Trophoblast cell (in vitro differentiated cells and primary cell): Measurements from ENCODE around the gene DLG4.

Experiments
- DNase-seq, 2 donors: peaks; one replicate each; pipeline ENCODE4 v3.0.0-alpha.2; 2016
- H2AFZ ChIP-seq: 2 replicates; pipeline ENCODE4 v1.6.1; 2013; ENCODE audit warnings: low read length, moderate library complexity, mild to moderate bottlenecking; ENCODE audit not compliant: insufficient read depth, poor library complexity
- H2AK5ac ChIP-seq: 2 replicates; pipeline ENCODE4 v1.6.1; 2013; ENCODE audit warnings: mild to moderate bottlenecking, low read length
- H2BK120ac ChIP-seq: 2 replicates; pipeline ENCODE4 v1.6.1; 2013; ENCODE audit warnings: low read length, mild to moderate bottlenecking, moderate library complexity; ENCODE audit not compliant: insufficient read depth, poor library complexity
- H2BK12ac ChIP-seq: 2 replicates; pipeline ENCODE4 v1.6.1; 2013; ENCODE audit warnings: mild to moderate bottlenecking, low read length, moderate library complexity
- H2BK5ac ChIP-seq: 2 replicates; pipeline ENCODE4 v1.6.1; 2013; ENCODE audit warnings: low read length, low read depth, moderate library complexity, mild to moderate bottlenecking; ENCODE audit not compliant: poor library complexity
- H3K14ac ChIP-seq: 2 replicates; pipeline ENCODE4 v1.6.1; 2013; ENCODE audit warnings: mild to moderate bottlenecking, low read length
- H3K18ac ChIP-seq: 2 replicates; pipeline ENCODE4 v1.6.1; 2013; ENCODE audit warnings: mild to moderate bottlenecking, low read length
- H3K23ac ChIP-seq: 2 replicates; pipeline ENCODE4 v1.6.1; 2013; ENCODE audit warnings: low read length
- H3K27ac ChIP-seq: 2 replicates; pipeline ENCODE4 v1.5.1; 2013; ENCODE audit warnings: low read depth, mild to moderate bottlenecking, inconsistent platforms, low read length, moderate library complexity
- H3K27me3 ChIP-seq: 2 replicates; pipeline ENCODE4 v1.6.1; 2013; ENCODE audit warnings: inconsistent platforms, mild to moderate bottlenecking, low read length, moderate library complexity; ENCODE audit not compliant: insufficient read depth
- H3K36me3 ChIP-seq, 2 experiments: 1 replicate in 1 of 2; 2 replicates in 1 of 2; pipeline ENCODE4 v1.6.1; 2013; ENCODE audit warnings: low read length in 2 of 2, mild to moderate bottlenecking in 2 of 2, moderate library complexity in 1 of 2; ENCODE audit not compliant: insufficient read depth in 2 of 2, control insufficient read depth in 1 of 2
- H3K4ac ChIP-seq: 2 replicates; pipeline ENCODE4 v1.6.1; 2013; ENCODE audit warnings: low read depth, mild to moderate bottlenecking, low read length, moderate library complexity
- H3K4me1 ChIP-seq, 2 experiments: 1 replicate in 1 of 2; 2 replicates in 1 of 2; pipeline ENCODE4 v1.6.1; 2013; ENCODE audit warnings: low read length in 2 of 2, mild to moderate bottlenecking in 2 of 2, moderate library complexity in 1 of 2; ENCODE audit not compliant: insufficient read depth in 2 of 2, control insufficient read depth in 1 of 2
- H3K4me2 ChIP-seq: 2 replicates; pipeline ENCODE4 v1.6.1; 2013; ENCODE audit warnings: inconsistent platforms, mild to moderate bottlenecking, low read length, moderate library complexity
- H3K4me3 ChIP-seq: 2 replicates; pipeline ENCODE4 v1.5.1; 2013; ENCODE audit warnings: mild to moderate bottlenecking, low read depth, low read length, inconsistent platforms
- H3K79me1 ChIP-seq: one replicate; pipeline ENCODE4 v1.6.1; 2013; ENCODE audit warnings: low read length
- H3K79me2 ChIP-seq: 2 replicates; pipeline ENCODE4 v1.6.1; 2013; ENCODE audit warnings: low read length, mild to moderate bottlenecking; ENCODE audit not compliant: control insufficient read depth, insufficient read depth, poor library complexity
- H3K9ac ChIP-seq: 2 replicates; pipeline ENCODE4 v1.6.1; 2013; ENCODE audit warnings: mild to moderate bottlenecking, low read length
- H3K9me3 ChIP-seq: 2 replicates; pipeline ENCODE4 v1.6.1; 2013; ENCODE audit warnings: low read depth, mild to moderate bottlenecking, control low read depth, inconsistent platforms, low read length; ENCODE audit not compliant: insufficient read depth
- H4K12ac ChIP-seq: 2 replicates; pipeline ENCODE4 v1.6.1; 2013; ENCODE audit warnings: low read depth, mild to moderate bottlenecking, low read length, moderate library complexity
- H4K8ac ChIP-seq: 2 replicates; pipeline ENCODE4 v1.6.1; 2013; ENCODE audit warnings: low read depth, mild to moderate bottlenecking, low read length, moderate library complexity
- H4K91ac ChIP-seq: one replicate; pipeline ENCODE4 v1.6.1; 2013; ENCODE audit warnings: low read depth, mild to moderate bottlenecking, low read length, moderate library complexity
- WGBS: extraction: QIAGEN DNeasy Blood & Tissue Kit; methylation state at CpG from one replicate; pipeline ENCODE4 v1.1.7; 2013; ENCODE audit warnings: missing lambda C conversion rate; ENCODE audit not compliant: insufficient read length, insufficient coverage; ENCODE audit errors: extremely low coverage; 5-methylcytosine and 5-hydroxymethylcytosine counted together

DLG4 gene

DNA sequence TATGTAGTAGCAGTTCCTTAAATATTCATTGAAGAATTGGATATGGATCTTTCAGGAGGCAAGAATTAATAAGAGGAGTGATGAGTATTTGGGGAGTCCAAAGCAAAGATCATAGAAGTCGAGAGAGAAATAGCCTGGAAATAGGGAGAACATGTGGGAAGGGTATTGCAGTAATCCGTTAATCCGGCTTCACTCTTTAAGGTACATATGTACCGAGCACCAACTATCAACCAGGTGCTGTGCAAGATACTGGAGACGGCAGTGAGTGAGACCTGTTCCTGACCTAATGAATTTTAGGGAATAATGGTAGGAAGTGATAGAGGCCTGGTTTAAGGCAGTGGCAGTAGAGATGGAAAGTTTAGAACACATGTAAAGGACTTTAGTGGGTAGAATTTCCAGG lies 33.4 kb upstream of the DLG4 start:
- no peak overlapping the region for H4K91ac ChIP-seq
- no peak overlapping the region for H4K8ac ChIP-seq
- no peak overlapping the region for H3K9ac ChIP-seq
- H3K4me1 ChIP-seq, result peaks cover 6 to 10% of the 10 kb centered on the region in 2 experiments
- H3K9me3 ChIP-seq, result peaks cover 1% of the 10 kb centered on the region
- H4K12ac ChIP-seq, result no peak overlapping the region
- H2AFZ ChIP-seq, result no peak overlapping the region
- no peak overlapping the region for H3K18ac ChIP-seq
- no peaks in the 10 kb centered on the region for H3K27me3 ChIP-seq
- H3K27ac ChIP-seq, result no peak overlapping the region
- H3K79me2 ChIP-seq, result peaks cover 30% of the 10 kb centered on the region
- no peak overlapping the region for H2AK5ac ChIP-seq
- peak overlapping the region; percentile 98 for H3K4me2 ChIP-seq
- no peak overlapping the region for H3K4ac ChIP-seq
- H2BK120ac ChIP-seq, result no peak overlapping the region
- H3K4me3 ChIP-seq, result no peak overlapping the region
- H3K79me1 ChIP-seq, result peaks cover 17% of the 10 kb centered on the region
- H2BK12ac ChIP-seq, result no peak overlapping the region
- H3K36me3 ChIP-seq, result peaks cover 18 to 25% of the 10 kb centered on the region in 2 experiments
- H3K23ac ChIP-seq, result no peak overlapping the region
- WGBS, result no CpG with 5 or more reads among the region's 5 CpGs
- no peak for DNase-seq
- H2BK5ac ChIP-seq, result no peak overlapping the region
- no peak overlapping the region for H3K14ac ChIP-seq

DNA sequence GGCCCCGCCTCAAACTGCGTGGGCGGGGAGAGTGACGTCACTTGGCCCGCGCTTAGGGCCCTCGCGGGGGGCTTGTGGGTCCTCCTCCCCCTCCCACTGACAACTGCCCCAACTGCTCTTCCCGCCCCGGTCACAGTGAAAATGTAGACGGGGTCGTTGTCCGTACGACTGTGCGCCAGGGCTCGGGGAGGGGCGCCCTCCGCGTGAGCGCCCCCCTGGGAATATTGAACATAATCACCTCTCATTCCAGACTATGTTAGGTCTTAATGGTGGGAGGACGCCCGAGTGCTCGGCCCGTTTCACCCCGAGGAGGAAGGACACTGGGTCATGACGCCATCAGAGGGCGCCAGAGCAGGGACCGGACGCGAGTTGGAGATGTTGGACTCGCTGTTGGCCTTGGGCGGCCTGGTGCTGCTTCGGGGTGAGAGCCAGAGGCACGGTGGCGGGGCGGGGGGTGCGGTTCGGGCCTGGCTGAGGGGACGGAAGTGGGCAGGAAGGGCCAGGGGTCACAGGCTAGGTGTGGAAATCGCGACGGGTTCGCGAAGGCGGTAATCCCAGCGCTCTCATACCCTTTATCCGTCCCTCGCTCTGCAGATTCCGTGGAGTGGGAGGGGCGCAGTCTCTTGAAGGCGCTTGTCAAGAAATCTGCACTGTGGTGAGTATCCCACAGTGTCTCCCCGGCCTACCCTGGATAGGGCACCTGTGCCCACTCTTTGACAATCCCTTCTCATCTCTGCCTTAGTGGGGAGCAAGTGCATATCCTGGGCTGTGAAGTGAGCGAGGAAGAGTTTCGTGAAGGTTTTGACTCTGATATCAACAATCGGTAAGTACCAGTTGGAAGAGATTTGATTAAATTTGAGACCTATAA lies 32.8 kb upstream of the DLG4 start, which contains the start of gene ELP5:
Gene ELP5 (plus strand): TSS at position 40 of the 868 bp plus-strand sequence. CDS start 336 bp downstream, at position 376.
- peak; percentile 89 to 96 for DNase-seq
- peaks cover 15 to 23% of the 10 kb centered on the region in 2 experiments for H3K36me3 ChIP-seq
- peak within 1 kb of the TSS; percentile 99 for H3K14ac ChIP-seq
- H3K4me3 ChIP-seq, result peak within 1 kb of the TSS; percentile 98
- H2BK5ac ChIP-seq, result peak within 1 kb of the TSS; percentile 94
- peaks cover 30% of the 10 kb centered on the region for H3K79me2 ChIP-seq
- H2BK12ac ChIP-seq, result no peak within 1 kb of the TSS
- H3K79me1 ChIP-seq, result peaks cover 17% of the 10 kb centered on the region
- no peaks in the 10 kb centered on the region for H3K27me3 ChIP-seq
- H3K4me1 ChIP-seq, result peaks cover 6 to 10% of the 10 kb centered on the region in 2 experiments
- peak within 1 kb of the TSS; percentile 98 for H4K8ac ChIP-seq
- peak within 1 kb of the TSS; percentile 100 for H3K27ac ChIP-seq
- peak within 1 kb of the TSS; percentile 98 for H3K4me2 ChIP-seq
- H4K12ac ChIP-seq, result peak within 1 kb of the TSS; percentile 94
- H3K9ac ChIP-seq, result peak within 1 kb of the TSS; percentile 99
- H3K23ac ChIP-seq, result no peak within 1 kb of the TSS
- H2AK5ac ChIP-seq, result peak within 1 kb of the TSS; percentile 98
- H4K91ac ChIP-seq, result peak within 1 kb of the TSS; percentile 99
- H2BK120ac ChIP-seq, result peak within 1 kb of the TSS; percentile 99
- peaks cover 1% of the 10 kb centered on the region for H3K9me3 ChIP-seq
- peak within 1 kb of the TSS; percentile 98 for H3K18ac ChIP-seq
- H3K4ac ChIP-seq, result peak within 1 kb of the TSS; percentile 99
- no CpG with 5 or more reads among the region's 55 CpGs for WGBS
- H2AFZ ChIP-seq, result peak within 1 kb of the TSS; percentile 83

DNA sequence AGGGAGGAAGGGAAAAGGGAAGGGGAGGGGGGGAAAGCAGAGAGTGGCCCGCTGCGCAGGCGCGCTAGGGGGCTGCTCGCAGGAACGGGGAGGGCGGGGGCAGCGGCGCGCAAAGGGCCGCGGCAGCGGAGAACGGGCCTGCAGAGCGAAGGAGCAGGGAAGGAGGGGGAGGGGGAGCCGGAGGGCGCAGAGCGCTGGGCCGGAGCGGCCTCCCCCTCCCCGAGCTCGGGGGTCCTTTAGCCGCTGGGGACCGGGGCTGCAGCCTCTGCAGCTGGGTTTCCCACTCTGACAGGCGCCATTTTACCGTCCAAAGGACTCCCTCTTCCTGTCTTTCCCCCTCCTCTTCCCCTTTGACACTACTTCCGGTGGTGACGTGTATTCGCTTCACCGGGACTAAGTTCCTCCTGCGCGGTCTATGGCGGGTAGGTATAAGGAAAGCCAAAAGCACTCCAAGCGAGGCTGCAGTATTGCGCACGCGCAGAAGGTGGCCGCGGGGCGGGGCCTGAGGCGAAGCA lies 32.1 kb upstream of the DLG4 start, which contains the start of gene CTDNEP1:
Gene CTDNEP1 (minus strand): TSS at position 74 of the 515 bp plus-strand sequence. CDS start 438 bp downstream, outside the sequence.
- WGBS, result no CpG with 5 or more reads among the region's 41 CpGs
- H3K4me3 ChIP-seq, result peak within 1 kb of the TSS; percentile 98

More for the DNA sequence above, 32.1 kb upstream of the DLG4 start, which contains the start of gene CTDNEP1:
- Histone ChIP-seq H2AK5ac (peak within 1 kb of the TSS; percentile 98), H4K91ac (peak within 1 kb of the TSS; percentile 99), H2BK120ac (peak within 1 kb of the TSS; percentile 99), H3K79me2 (peaks cover 30% of the 10 kb centered on the region), H3K79me1 (peaks cover 17% of the 10 kb centered on the region), H3K27me3 (no peaks in the 10 kb centered on the region), H4K8ac (peak within 1 kb of the TSS; percentile 98), H3K4me2 (peak within 1 kb of the TSS; percentile 98), H3K9ac (peak within 1 kb of the TSS; percentile 99), H3K4me1 (peaks cover 6 to 10% of the 10 kb centered on the region in 2 experiments), H2BK5ac (peak within 1 kb of the TSS; percentile 94), H3K23ac (peak within 1 kb of the TSS; percentile 98), H3K14ac (peak within 1 kb of the TSS; percentile 99), H2BK12ac (no peak within 1 kb of the TSS), H2AFZ (peak within 1 kb of the TSS; percentile 83), H3K9me3 (peaks cover 1% of the 10 kb centered on the region), H4K12ac (peak within 1 kb of the TSS; percentile 94), H3K27ac (peak within 1 kb of the TSS; percentile 100), H3K36me3 (peaks cover 15 to 23% of the 10 kb centered on the region in 2 experiments), H3K4ac (peak within 1 kb of the TSS; percentile 99), H3K18ac (peak within 1 kb of the TSS; percentile 98)
- peak; percentile 98 to 100 for DNase-seq
